Kidney epithelial cell (primary cell): Measurements from ENCODE around the gene TSPYL4. TPM values are rescaled to one million over a fixed set of nuclear protein-coding genes. Genes with fewer than 3 reads are reported as not detected.

Source experiments
- DNase-seq: peaks from one replicate; pipeline ENCODE4 v3.0.0-alpha.2; 2010; ENCODE audit warnings: low read depth
- H3K27me3 ChIP-seq: 2 replicates; pipeline ENCODE4 v1.6.0; 2011; ENCODE audit warnings: low read length; ENCODE audit not compliant: control insufficient read depth, insufficient read depth
- H3K36me3 ChIP-seq: 2 replicates; pipeline ENCODE4 v1.5.1; 2011; ENCODE audit warnings: low read length; ENCODE audit not compliant: control insufficient read depth, insufficient read depth
- H3K4me3 ChIP-seq: 2 replicates; pipeline ENCODE4 v1.5.1; 2011; ENCODE audit warnings: low read depth, mild to moderate bottlenecking, control low read depth, low read length
- total RNA-seq: library from RNA; depleted of rRNA; stranded (reverse); fragments of >200 nt; gene quantifications from 2 replicates; pipeline ENCODE4 v1.2.3, GENCODE V29; 2015
- TF ChIP-seq, protein P1 (sequence below): IDR thresholded peaks from 2 replicates; pipeline ENCODE4 v1.5.1; 2011; ENCODE audit warnings: mild to moderate bottlenecking, moderate library complexity, low read length, control low read depth, inconsistent platforms; ENCODE audit not compliant: insufficient read depth, poor library complexity, severe bottlenecking

TSPYL4 gene
- total RNA-seq, 1 donor from 2014 or later = 13.5 TPM

DNA sequence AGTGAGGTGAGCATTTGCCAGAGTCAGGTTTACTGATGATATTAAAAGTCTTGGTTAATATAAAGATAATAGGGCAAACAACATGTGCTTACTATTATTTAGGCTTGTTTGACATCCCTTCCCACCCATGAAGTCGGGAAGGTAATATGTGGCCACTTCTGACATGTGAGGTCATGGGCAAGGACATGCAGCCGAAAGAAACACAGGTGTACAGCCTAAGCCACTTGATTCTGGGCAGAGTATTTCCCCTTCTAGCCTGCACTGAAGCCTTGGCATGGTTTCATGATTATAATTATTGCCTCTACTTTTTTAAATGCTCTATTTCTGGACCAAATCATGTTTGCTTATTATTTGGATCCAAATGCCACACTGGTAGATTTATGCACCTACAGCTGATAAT lies 52.3 kb downstream of the TSPYL4 start:
- Histone ChIP-seq H3K36me3 (no peaks in the 10 kb centered on the region), H3K27me3 (no peaks in the 10 kb centered on the region), H3K4me3 (no peak overlapping the region)
- TF ChIP-seq, protein P1, sequence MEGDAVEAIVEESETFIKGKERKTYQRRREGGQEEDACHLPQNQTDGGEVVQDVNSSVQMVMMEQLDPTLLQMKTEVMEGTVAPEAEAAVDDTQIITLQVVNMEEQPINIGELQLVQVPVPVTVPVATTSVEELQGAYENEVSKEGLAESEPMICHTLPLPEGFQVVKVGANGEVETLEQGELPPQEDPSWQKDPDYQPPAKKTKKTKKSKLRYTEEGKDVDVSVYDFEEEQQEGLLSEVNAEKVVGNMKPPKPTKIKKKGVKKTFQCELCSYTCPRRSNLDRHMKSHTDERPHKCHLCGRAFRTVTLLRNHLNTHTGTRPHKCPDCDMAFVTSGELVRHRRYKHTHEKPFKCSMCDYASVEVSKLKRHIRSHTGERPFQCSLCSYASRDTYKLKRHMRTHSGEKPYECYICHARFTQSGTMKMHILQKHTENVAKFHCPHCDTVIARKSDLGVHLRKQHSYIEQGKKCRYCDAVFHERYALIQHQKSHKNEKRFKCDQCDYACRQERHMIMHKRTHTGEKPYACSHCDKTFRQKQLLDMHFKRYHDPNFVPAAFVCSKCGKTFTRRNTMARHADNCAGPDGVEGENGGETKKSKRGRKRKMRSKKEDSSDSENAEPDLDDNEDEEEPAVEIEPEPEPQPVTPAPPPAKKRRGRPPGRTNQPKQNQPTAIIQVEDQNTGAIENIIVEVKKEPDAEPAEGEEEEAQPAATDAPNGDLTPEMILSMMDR = no peak
- no peak for DNase-seq

DNA sequence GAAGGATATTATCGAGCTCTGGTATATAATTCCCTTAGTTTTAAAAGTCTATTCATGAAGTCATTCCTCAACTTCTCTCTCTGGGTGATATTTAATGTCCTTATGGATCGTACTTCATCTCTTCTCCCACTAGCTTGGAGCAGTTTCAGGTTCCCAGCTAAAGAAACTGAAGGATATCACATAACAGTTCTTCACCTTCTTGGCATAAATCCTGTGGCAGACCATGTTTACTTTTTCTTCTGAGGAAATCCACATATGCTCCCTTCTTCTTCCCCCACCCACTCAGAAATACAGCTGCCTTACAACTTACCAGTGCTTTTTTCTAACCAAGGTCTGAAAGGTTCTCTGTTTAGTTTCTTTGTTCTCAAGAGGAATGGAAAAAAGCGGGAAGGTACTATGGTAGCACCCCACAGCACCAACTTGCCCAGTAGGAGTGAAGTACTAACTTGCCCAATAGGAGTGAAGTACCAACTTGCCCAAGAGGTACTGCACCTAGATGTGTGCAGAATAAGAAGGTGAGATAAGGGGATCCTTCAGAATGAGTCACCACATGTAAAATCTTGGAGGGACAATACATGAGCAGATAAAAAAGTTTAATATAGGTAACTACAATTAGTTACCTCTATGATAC lies 53.1 kb downstream of the TSPYL4 start:
- Histone ChIP-seq H3K27me3 (no peaks in the 10 kb centered on the region), H3K36me3 (no peaks in the 10 kb centered on the region), H3K4me3 (no peak overlapping the region)
- TF ChIP-seq, protein P1 = no peak
- DNase-seq = no peak

Other genes with a start within 250 kb of the TSPYL4 start
- gene FRK, start 193.2 kb downstream of the TSPYL4 start, total RNA-seq = 2.9 and 3.1 TPM in 2 replicates
- 7.3 and 19.3 TPM in 2 replicates for gene NT5DC1, start 153.2 kb downstream of the TSPYL4 start, total RNA-seq
- gene COL10A1, start 127.9 kb downstream of the TSPYL4 start, total RNA-seq = not detected in 2 replicates
- 68.3 and 73.5 TPM in 2 replicates for gene TSPYL1, start 25.9 kb upstream of the TSPYL4 start, total RNA-seq
- 46.3 and 48.8 TPM in 2 replicates for gene DSE, start 116.9 kb upstream of the TSPYL4 start, total RNA-seq
- 0.75 and 4.8 TPM in 2 replicates for gene CALHM6, start 207.3 kb upstream of the TSPYL4 start, total RNA-seq